DND-41 (cell line): Measurements from ENCODE around the gene MATN1.

ENCODE experiments used
- CTCF ChIP-seq: IDR thresholded peaks from 2 replicates; pipeline ENCODE4 v1.5.1; 2012; ENCODE audit warnings: borderline replicate concordance, low read length, moderate library complexity, mild to moderate bottlenecking; ENCODE audit not compliant: poor library complexity, severe bottlenecking; ENCODE audit errors: extremely low read depth
- EZH2 ChIP-seq: IDR thresholded peaks from 3 replicates; pipeline ENCODE4 v1.6.1; 2012; ENCODE audit warnings: borderline replicate concordance, low read depth, mild to moderate bottlenecking, moderate library complexity, low read length, inconsistent platforms; ENCODE audit not compliant: severe bottlenecking

GRCh38 chr1:30735124-30735523 lies 11.7 kb upstream of the MATN1 start:
- TF ChIP-seq EZH2, result no peak
- no peak for TF ChIP-seq CTCF
